Activated CD4-positive, alpha-beta T cell treated with anti-CD3 and anti-CD28 coated beads, Interleukin-2, amount 50 U/mL, for 24 hours (primary cell): ENCODE results near the gene TRMT1.

Source experiments
- DNase-seq, 2 donors: peaks; one replicate each; pipeline ENCODE4 v3.0.0-alpha.2; 2020; ENCODE audit warnings: low read depth in 1 of 2, low spot score in 1 of 2

The TRMT1 gene

DNA sequence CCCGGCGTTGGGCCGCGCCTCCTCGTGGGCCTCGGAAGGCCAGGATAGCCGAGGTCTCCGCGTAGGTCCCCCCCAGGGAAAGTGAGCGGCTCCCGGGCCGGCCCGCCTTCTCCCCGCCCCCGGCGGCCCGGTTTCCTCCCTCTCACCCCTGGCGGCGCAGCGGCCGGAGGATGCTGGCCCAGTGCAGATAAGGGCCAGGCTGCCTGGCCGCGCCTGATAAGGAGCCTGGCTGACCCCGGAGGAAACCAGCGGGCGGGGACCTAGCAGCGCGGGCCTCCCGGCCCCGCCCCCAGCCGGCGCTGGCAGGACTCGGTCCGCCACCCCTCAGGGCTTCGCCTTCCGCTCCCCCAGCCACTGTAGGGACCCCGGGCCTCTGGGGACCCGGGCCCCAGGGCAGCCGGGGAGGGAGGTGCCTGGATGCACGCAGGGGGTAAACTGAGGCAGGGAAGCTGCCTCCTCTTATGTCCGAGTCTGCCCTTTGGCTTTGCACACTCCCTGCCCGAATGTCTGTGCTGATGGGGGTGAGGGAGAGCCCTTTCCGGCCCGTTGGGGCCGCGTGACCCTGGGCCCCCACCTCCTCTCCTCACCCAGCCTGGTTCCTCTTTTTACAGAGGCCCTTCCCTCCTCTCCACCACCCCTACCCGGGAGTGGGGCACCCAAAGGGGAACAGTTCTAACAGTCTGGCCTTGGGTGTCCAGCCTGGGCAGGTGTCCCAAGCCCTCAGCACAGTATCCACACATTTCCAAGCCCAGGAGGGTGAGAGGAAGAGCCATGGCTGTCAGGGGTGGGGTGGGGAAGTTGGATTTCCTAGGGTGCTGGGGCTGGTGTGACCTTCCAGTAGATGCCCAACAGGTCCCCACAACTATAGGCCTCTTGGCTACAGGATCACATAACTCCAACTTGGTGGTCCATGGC lies 13.6 kb downstream of the TRMT1 start, which contains the start of gene LYL1:
TSS of gene LYL1 (minus strand) at position 193 of the 915 bp plus-strand sequence. CDS start 1,687 bp downstream, outside the sequence.
- no peak for DNase-seq

DNA sequence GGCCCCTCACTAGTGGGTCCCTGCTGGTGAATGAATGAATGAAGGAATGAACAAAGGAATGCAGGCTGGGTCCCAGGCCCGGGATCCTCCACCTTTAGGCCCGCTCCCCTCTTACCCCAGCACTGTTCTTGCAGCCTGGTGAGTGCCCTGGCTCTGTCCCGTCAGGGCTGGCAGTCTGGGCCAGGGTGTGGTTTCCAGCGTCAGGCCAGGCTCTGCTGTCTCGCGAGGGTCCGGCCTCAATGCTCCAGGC lies 14.2 kb downstream of the TRMT1 start:
- DNase-seq: no peak

- DNase-seq: no peak
Measured at GRCh38 chr19:13101590-13102415, 14.7 kb downstream of the TRMT1 start.

- no peak for DNase-seq
Measured at GRCh38 chr19:13100841-13101589, 15.5 kb downstream of the TRMT1 start.

GRCh38 chr19:13100031-13100588 lies 16.4 kb downstream of the TRMT1 start:
- peak in 1 of 2 donors; percentile 57 for DNase-seq

DNA sequence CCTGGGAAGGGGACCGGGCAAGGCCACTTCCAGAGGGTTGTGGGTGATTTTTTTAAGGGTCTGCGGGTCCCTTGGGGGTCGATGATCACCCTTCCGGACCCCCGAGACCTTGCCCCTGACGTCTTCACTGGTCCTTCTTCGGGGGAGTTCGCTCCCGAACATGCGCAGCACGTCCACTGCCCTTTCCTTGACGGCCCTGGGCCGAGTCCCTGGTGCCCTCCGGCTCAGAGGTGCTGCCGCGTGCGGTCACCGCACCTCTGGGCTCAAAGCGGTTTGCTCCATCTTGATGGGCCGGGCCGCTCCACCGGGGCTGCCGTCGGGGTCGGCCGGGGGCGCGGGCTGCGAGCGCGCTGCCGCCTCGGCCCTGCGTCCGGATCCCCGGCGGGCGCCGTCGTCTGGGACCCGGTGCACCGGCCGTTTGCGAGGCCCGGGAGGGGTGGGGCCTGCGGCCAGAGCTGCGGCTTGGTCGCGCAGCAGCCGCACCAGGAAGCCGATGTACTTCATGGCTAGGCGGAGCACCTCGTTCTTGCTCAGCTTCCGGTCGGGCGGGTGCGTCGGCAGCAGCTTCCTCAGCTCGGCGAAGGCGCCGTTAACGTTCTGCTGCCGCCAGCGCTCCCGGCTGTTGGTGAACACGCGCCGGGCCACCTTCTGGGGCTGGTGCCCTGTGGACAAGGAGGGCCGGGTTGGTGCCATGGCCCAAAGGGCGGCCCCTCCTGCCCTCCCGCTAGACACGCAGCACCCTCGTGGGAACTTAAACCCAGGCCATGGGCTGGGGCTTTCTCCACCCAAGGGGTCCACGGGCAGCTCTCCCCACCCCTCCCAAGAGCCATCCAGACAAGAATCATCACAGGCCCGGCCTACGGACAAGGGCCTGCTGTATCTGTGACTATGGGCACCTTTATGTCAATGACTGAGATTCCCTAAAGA lies 17.2 kb downstream of the TRMT1 start:
- DNase-seq: no peak

DNA sequence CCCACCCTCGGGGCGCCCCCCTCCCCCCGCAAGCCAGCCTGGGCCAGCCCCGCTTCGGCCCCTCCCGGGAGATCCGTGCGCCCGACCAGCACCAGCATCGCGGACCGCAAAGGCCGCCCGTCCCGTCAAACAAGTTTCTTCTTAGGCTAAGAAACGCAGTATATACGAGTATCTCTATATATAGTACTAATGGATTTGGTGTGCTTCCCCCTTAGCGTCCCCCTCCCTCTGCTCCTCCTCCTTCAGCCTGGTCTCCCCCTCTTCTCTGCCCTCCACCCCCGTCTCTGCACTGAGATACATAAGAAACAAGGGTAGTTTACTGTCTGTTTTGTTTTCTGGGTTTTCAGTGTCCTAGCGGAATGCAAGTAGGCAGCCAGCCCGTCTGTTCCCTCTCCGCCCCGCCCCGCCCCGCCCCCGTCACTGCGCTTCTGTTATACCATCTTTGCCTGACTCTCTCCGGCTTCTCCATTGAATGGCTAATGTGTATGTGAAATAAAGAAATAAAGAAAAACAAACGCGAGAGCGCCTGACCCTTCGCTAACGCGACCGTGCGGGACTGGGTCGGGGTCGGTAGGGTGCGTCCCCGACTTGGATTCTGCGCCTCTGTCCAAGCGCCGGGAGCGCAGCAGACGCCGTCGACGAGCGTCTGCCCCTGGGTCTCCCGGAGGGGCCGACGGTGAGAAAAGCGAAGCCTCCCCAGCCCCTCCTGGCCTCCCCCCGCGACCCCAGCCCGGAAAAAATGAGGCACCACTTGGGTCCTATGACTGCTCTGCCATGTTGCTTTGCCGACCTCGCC lies 18.1 kb downstream of the TRMT1 start:
- DNase-seq: no peak

GRCh38 chr19:13097463-13098258 lies 18.9 kb downstream of the TRMT1 start:
- DNase-seq: no peak

- DNase-seq: no peak
Measured at GRCh38 chr19:13097033-13097462, 19.5 kb downstream of the TRMT1 start.

- DNase-seq: no peak
Measured at GRCh38 chr19:13095934-13096927, 20.3 kb downstream of the TRMT1 start.

DNA sequence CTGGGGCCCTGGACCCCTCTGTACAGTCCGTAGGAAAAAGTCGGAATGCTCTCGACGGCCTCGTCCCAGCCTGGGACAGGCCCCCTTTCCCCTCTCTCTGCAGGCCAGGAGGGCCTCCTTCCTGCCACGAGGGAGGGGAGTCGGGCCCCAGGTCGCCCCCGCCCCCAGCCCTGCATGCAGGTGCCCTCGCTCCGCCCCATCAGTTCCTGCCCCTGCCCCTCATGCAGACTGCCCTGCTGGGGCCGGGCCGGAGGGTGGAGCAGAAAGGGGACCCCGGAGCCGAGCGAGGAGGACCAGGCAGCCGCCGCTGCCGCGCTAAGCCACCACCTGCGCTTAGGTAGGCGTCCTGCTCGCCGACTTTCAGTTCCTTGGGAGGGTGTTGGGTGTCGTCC lies 21.2 kb downstream of the TRMT1 start:
- DNase-seq: no peak

DNA sequence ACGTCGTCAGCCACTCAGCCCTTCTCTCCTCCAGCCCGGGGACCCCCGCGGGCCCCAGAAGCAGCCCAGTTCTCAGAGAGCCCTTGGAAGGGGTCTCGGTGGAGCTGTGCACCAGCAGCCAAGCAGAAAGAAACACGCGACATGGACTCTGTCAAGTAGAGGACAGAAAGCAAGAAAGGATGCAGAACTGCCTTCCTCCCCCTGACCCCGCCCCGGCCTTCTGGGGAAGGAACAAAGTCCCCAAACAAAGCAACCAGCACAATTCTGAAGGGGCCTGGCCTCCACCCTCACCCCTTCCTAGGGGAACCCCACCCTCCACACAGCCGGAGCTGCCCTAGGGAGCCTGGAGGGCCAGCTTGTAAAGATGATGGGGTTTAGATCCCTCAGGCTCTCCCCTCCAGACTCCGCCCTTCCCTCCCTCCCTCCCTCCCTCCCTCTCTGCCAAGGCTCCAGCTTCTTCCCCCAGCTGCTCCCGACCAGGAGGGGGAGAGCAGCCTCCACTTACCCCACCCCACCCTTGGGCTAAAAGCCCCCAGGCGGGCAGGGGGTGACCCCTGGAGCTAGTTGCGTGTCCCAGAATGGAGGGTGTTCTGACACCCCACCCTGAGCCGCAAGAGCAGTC lies 21.7 kb downstream of the TRMT1 start:
- DNase-seq: no peak

GRCh38 chr19:13094106-13094504 lies 22.4 kb downstream of the TRMT1 start:
- DNase-seq: no peak

- DNase-seq: peak; percentile 67 to 72
Measured at GRCh38 chr19:13093407-13094105, 23.0 kb downstream of the TRMT1 start.

- DNase-seq: no peak
Measured at GRCh38 chr19:13092606-13093235, 23.8 kb downstream of the TRMT1 start.

DNA sequence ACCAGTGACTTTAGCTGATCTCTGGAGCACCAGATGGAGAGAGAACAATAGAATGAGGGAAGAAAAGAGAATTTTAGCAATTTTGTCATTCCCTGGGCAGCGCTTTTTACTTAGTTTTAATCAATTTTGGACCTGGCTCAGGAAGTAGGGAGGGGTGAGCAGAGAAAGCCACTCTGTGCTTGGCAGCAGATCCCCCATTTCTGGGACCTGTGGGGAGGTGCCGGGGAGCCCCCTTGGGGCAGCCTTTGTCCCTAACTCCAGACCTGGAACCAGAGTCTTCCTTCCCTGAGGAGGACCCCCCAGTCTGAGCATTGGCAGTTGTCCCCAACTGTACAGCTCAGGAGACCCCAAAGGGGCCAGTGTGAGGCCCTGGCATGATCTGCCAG lies 24.4 kb downstream of the TRMT1 start:
- DNase-seq: no peak
